AG08396 (cell line): ENCODE data around the gene DAP3.
"Not testable (repeated sequence)": the region's sequence is repeated elsewhere in the genome, so short reads cannot be mapped to it uniquely, and the experiment has no call there.

Experiments used
- DNase-seq: peaks from one replicate; pipeline ENCODE4 v3.0.0; 2012; ENCODE audit warnings: low spot score, mixed read lengths

The DAP3 gene

GRCh38 chr1:155719703-155720102, 30.8 kb downstream of the DAP3 start:
- no peak for DNase-seq

- DNase-seq: no peak
Measured at GRCh38 chr1:155725142-155725541, 36.3 kb downstream of the DAP3 start.

- peak; percentile 42 for DNase-seq
Measured at GRCh38 chr1:155729031-155729898, 40.4 kb downstream of the DAP3 start.

GRCh38 chr1:155740995-155741394, 52.1 kb downstream of the DAP3 start:
- DNase-seq: no peak

GRCh38 chr1:155741908-155742307, 53.0 kb downstream of the DAP3 start:
- DNase-seq: no peak

GRCh38 chr1:155744711-155745283, 55.9 kb downstream of the DAP3 start:
- DNase-seq: no peak

GRCh38 chr1:155745284-155746228, 56.7 kb downstream of the DAP3 start:
- peak; percentile 88 for DNase-seq

GRCh38 chr1:155747586-155747985, 58.7 kb downstream of the DAP3 start:
- DNase-seq: not testable (repeated sequence)

- DNase-seq: not testable (repeated sequence)
Measured at GRCh38 chr1:155748141-155748540, 59.2 kb downstream of the DAP3 start.

GRCh38 chr1:155759017-155759416, 70.1 kb downstream of the DAP3 start:
- not testable (repeated sequence) for DNase-seq

GRCh38 chr1:155759966-155760630, 71.2 kb downstream of the DAP3 start:
- DNase-seq: no peak

GRCh38 chr1:155760751-155761475, 72.0 kb downstream of the DAP3 start:
- DNase-seq: no peak

- DNase-seq: no peak
Measured at GRCh38 chr1:155761736-155762405, 73.0 kb downstream of the DAP3 start.

- peak; percentile 24 for DNase-seq
Measured at GRCh38 chr1:155763090-155763815, 74.4 kb downstream of the DAP3 start.

- DNase-seq: not testable (repeated sequence)
Measured at GRCh38 chr1:155763989-155764388, 75.1 kb downstream of the DAP3 start.

- not testable (repeated sequence) for DNase-seq
Measured at GRCh38 chr1:155767399-155767989, 78.6 kb downstream of the DAP3 start.

- no peak for DNase-seq
Measured at GRCh38 chr1:155769257-155769656, 80.4 kb downstream of the DAP3 start.

- no peak for DNase-seq
Measured at GRCh38 chr1:155773221-155773620, 84.3 kb downstream of the DAP3 start.

- DNase-seq: no peak
Measured at GRCh38 chr1:155776414-155776813, 87.5 kb downstream of the DAP3 start.
